GM21423 (cell line): ENCODE data around the gene NMT1.

ENCODE experiments used
- ATAC-seq: cut with Tn5 transposase; IDR thresholded peaks from one replicate; pipeline ENCODE4 v1.9.1; 2021; ENCODE audit warnings: mild to moderate bottlenecking, moderate library complexity; ENCODE audit not compliant: unreplicated experiment

The NMT1 gene

DNA sequence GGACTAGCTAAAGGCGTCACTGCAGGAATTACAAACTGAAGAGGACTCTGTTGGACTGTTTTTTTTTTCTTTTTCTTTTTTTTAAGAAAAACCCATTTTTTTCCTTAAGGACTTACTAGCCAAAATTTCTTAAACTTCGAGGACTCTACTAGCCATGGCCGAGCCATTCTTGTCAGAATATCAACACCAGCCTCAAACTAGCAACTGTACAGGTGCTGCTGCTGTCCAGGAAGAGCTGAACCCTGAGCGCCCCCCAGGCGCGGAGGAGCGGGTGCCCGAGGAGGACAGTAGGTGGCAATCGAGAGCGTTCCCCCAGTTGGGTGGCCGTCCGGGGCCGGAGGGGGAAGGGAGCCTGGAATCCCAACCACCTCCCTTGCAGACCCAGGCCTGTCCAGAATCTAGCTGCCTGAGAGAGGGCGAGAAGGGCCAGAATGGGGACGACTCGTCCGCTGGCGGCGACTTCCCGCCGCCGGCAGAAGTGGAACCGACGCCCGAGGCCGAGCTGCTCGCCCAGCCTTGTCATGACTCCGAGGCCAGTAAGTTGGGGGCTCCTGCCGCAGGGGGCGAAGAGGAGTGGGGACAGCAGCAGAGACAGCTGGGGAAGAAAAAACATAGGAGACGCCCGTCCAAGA, 88.0 kb downstream of the NMT1 start:
- peak; percentile 30 for ATAC-seq

DNA sequence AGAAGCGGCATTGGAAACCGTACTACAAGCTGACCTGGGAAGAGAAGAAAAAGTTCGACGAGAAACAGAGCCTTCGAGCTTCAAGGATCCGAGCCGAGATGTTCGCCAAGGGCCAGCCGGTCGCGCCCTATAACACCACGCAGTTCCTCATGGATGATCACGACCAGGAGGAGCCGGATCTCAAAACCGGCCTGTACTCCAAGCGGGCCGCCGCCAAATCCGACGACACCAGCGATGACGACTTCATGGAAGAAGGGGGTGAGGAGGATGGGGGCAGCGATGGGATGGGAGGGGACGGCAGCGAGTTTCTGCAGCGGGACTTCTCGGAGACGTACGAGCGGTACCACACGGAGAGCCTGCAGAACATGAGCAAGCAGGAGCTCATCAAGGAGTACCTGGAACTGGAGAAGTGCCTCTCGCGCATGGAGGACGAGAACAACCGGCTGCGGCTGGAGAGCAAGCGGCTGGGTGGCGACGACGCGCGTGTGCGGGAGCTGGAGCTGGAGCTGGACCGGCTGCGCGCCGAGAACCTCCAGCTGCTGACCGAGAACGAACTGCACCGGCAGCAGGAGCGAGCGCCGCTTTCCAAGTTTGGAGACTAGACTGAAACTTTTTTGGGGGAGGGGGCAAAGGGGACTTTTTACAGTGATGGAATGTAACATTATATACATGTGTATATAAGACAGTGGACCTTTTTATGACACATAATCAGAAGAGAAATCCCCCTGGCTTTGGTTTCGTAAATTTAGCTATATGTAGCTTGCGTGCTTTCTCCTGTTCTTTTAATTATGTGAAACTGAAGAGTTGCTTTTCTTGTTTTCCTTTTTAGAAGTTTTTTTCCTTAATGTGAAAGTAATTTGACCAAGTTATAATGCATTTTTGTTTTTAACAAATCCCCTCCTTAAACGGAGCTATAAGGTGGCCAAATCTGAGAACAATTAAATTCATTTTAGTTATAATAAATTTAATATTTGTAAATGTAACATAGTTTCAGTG, 88.8 kb downstream of the NMT1 start:
- ATAC-seq = no peak

DNA sequence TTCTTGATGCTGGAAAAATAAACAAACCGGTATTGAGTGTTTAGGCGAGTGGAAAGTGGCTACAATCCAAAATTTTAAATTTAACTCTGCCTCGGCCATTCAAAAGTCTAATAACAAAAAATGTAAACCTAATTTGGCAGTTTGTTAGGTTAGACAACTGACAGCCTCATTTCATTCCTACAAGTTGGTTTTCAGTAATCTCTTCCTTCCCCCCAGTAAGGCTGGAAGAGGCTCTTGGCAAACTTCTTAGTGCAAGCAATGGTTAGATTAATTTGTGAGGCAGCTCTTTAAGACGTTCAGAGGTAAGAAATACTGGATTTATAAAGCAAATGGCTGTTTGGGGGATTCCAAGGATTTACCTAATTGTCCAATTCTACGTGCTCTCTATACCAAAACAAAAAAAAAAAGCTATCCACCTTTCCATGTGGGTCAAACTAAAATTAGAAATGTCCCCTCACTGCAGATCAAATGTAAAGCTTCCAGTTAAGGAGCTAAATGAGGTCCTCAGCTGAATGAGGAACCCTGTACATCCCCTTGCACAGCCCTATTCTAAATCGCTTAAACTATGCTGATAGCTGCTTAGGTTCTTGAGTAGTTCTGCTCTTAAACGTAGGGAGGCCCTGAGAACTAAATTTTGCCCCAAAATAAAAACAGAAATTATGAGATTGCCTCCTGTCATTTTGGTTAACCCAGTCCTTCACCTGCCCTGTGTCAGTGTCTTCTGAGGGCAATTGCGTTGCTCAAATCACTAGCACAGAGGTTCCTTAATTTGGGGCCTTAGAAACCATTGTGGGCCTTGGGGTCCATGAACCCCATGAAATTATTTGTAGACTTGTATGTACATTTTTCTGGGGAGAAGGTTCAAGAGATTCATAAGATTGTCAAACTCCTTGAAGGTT, 90.0 kb downstream of the NMT1 start:
- no peak for ATAC-seq

DNA sequence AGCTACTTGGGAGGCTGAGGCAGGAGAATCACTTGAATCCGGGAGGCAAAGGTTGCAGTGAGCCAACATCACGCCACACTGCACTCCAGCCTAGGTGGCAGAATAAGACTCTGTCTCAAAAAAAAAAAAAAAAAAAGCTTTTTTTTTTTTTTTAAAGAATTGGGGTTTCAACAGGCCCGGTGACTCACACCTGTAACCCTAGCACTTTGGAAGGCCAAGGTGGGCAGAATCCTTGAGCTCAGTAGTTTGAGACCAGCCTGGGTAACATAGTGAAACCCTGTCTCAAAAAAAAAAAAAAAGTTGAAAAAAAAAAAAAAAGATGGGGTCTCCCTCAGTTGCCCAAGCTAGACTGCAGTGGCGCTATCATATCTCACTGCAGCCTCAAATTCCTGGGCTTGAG, 93.9 kb downstream of the NMT1 start:
- ATAC-seq = no peak

DNA sequence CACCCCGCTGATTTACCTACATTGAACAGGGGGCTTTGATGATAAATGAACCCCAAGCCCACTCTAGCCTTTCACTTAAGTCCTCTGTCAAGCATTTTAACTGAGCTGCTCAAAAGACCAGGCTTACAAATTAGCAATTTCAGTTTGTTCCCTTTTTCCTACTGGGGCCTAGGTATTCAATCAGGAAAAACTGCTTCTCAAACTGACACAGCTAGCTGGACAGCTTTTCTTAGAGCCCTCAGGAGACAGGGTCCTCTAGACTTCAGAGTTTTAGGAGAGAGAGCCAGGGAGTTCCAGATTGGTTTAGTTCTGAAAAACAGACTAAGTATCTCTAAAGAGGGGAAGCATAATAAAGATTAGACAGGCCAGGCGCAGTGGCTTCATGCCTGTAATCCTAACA, 94.4 kb downstream of the NMT1 start:
- no peak for ATAC-seq

DNA sequence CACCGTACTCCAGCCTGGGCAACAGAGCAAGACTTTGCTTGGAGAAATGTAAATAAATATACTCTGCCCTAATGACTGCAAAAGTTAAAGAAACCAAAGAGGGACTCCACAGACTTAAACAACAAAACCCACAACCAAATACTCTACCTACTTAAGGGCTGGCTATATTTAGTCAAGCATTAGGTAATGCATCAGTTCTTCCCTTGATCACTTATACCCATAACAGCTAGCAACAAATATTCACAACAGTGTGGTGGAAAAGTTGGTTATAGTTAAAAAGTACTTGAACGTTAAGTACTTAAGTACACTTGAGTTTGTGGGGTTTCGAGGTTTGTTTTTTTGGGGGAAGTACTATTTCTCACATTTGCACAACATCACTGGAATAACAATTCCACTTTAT, 95.1 kb downstream of the NMT1 start:
- no peak for ATAC-seq
